Activated naive CD4-positive, alpha-beta T cell treated with anti-CD3 and anti-CD28 coated beads, Interleukin-2, amount 50 U/mL, for 16 hours (primary cell): ENCODE data around the gene YIPF2.
"Not testable (repeated sequence)": the region's sequence is repeated elsewhere in the genome, so short reads cannot be mapped to it uniquely, and the experiment has no call there.

Experiments
- DNase-seq: peaks from one replicate; pipeline ENCODE4 v3.0.0-alpha.2; 2020

Gene YIPF2

GRCh38 chr19:10908380-10908960, 20.0 kb downstream of the YIPF2 start:
- DNase-seq, result no peak

GRCh38 chr19:10907925-10908324, 20.5 kb downstream of the YIPF2 start:
- no peak for DNase-seq

GRCh38 chr19:10899151-10899653, 29.2 kb downstream of the YIPF2 start:
- no peak for DNase-seq

GRCh38 chr19:10898633-10899032, 29.8 kb downstream of the YIPF2 start:
- DNase-seq, result no peak

- no peak for DNase-seq
These were observed 31.4 kb downstream of the YIPF2 start for GRCh38 chr19:10896851-10897526.

- no peak for DNase-seq
These were observed 32.5 kb downstream of the YIPF2 start for GRCh38 chr19:10895920-10896319.

GRCh38 chr19:10895363-10895762, 33.1 kb downstream of the YIPF2 start:
- no peak for DNase-seq

- no peak for DNase-seq
These were observed 33.6 kb downstream of the YIPF2 start for GRCh38 chr19:10894911-10895213.

- DNase-seq, result no peak
These were observed 36.2 kb downstream of the YIPF2 start for GRCh38 chr19:10892256-10892655.

GRCh38 chr19:10891405-10892086, 36.9 kb downstream of the YIPF2 start:
- DNase-seq, result no peak

- no peak for DNase-seq
These were observed 38.6 kb downstream of the YIPF2 start for GRCh38 chr19:10889880-10890279.

- DNase-seq, result no peak
These were observed 40.0 kb downstream of the YIPF2 start for GRCh38 chr19:10888421-10888866.

GRCh38 chr19:10887616-10888367, 40.6 kb downstream of the YIPF2 start:
- DNase-seq, result no peak

GRCh38 chr19:10885201-10886169, 43.0 kb downstream of the YIPF2 start:
- DNase-seq, result no peak

- DNase-seq, result no peak
These were observed 44.2 kb downstream of the YIPF2 start for GRCh38 chr19:10884274-10884673.

GRCh38 chr19:10882108-10882457, 46.4 kb downstream of the YIPF2 start:
- DNase-seq, result no peak

GRCh38 chr19:10881403-10882107, 46.9 kb downstream of the YIPF2 start:
- DNase-seq, result no peak

GRCh38 chr19:10878253-10878652, 50.2 kb downstream of the YIPF2 start:
- no peak for DNase-seq

GRCh38 chr19:10877608-10878007, 50.8 kb downstream of the YIPF2 start:
- DNase-seq, result not testable (repeated sequence)

GRCh38 chr19:10876459-10877240, 51.8 kb downstream of the YIPF2 start:
- DNase-seq, result no peak

GRCh38 chr19:10874024-10874423, 54.4 kb downstream of the YIPF2 start:
- no peak for DNase-seq
